GM18907 (cell line): ENCODE data around the gene TMEM114.
"Not testable (repeated sequence)": the region's sequence is repeated elsewhere in the genome, so short reads cannot be mapped to it uniquely, and the experiment has no call there.

ENCODE experiments used
- ATAC-seq: cut with Tn5 transposase; IDR thresholded peaks from one replicate; pipeline ENCODE4 v1.9.1; 2021; ENCODE audit warnings: mild to moderate bottlenecking, moderate library complexity; ENCODE audit not compliant: unreplicated experiment

TMEM114 gene

GRCh38 chr16:8576141-8577004 is 13.9 kb downstream of the TMEM114 start:
- no peak for ATAC-seq

- no peak for ATAC-seq
Measured at GRCh38 chr16:8575399-8575798, 14.9 kb downstream of the TMEM114 start.

- ATAC-seq = no peak
Measured at GRCh38 chr16:8572919-8573724, 17.2 kb downstream of the TMEM114 start.

- ATAC-seq = no peak
Measured at GRCh38 chr16:8572063-8572918, 18.0 kb downstream of the TMEM114 start.

DNA sequence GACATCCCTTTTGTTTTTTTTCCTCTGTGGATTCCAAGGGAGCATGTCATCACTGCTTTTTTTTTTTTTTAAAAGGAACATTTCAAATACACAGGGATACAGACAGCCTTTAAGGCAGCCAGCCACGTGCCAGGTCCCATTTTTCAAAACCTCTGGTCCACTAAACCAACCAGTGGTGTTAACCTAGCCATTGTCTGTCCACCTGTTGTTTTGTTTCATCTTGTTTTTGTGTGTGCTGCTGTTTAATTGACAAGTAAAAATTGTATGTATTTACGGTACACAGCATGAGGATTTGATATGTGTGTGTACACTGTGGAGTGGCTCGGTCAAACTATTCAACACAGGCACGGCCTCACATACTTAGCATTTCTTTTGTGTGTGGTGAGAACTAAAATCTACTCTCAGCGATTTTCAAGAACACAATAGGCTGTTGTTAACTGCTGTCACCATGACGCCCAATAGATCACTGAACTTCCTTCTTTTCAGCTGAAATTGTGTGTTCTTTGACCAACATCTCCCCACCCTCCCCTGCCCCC is 19.2 kb downstream of the TMEM114 start:
- ATAC-seq = no peak

DNA sequence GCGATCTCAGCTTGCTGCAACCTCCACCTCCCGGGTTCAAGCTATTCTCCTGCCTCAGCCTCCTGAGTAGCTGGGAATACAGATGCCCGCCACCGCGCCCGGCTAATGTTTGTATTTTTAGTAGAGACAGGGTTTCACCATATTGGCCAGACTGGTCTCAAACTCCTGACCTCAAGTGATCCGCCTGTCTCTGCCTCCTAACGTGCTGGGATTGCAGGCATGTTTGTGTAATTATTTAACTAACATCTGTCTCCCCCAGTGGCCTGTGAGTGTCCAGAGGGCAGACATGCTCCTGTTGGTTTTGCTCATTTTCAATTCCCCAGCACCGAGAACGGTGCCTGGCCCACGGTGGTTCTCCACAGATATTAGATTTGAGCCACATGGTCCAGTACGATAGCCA is 19.9 kb downstream of the TMEM114 start:
- not testable (repeated sequence) for ATAC-seq

- ATAC-seq = no peak
Measured at GRCh38 chr16:8569650-8570346, 20.5 kb downstream of the TMEM114 start.

- ATAC-seq = no peak
Measured at GRCh38 chr16:8568231-8568617, 22.1 kb downstream of the TMEM114 start.

- peak; percentile 92 for ATAC-seq
Measured at GRCh38 chr16:8567355-8568230, 22.7 kb downstream of the TMEM114 start.

- no peak for ATAC-seq
Measured at GRCh38 chr16:8565498-8565897, 24.8 kb downstream of the TMEM114 start.

DNA sequence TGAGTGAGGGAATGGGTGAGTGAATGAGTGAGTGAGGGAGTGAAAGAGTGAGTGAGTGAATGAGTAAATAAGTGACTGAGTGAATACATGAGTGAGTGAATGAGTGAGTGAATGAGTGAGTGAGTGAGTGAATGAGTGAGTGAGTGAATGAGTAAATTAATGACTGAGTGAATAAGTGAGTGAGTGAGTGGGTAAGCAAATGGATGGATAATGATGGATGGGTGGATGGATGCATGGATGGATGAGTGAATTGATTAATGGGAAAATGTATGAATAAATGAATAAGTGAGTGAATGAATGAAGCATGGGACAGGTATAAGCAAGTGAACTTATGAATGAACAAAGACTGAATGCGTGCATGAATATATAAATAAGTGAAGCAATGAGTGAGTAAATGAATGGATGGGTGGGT is 25.4 kb downstream of the TMEM114 start:
- ATAC-seq = no peak

DNA sequence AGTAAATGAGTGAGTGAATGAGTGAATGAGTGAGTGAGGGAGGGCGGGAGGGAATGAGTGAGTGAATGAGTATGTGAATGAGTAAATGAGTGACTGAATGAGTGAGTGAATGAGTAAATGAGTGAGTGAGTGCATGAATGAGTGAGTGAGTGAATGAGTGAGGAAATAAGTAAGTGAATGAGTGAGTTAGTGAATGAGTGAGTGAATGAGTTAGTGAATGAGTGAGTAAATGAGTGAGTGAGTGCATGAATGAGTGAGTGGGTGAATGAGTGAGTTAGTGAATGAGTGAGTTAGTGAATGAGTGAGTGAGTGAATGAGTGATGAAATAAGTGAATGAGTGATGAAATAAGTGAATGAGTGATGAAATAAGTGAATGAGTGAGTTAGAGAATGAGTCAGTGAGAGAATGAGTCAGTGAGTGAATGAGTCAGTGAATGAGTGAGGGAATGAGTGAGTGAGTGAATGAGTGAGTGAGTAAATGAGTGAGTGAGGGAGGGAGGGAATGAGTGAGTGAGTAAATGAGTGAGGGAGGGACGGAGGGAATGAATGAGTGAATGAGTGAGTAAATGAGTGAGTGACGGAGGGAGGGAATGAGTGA is 26.3 kb downstream of the TMEM114 start:
- not testable (repeated sequence) for ATAC-seq

DNA sequence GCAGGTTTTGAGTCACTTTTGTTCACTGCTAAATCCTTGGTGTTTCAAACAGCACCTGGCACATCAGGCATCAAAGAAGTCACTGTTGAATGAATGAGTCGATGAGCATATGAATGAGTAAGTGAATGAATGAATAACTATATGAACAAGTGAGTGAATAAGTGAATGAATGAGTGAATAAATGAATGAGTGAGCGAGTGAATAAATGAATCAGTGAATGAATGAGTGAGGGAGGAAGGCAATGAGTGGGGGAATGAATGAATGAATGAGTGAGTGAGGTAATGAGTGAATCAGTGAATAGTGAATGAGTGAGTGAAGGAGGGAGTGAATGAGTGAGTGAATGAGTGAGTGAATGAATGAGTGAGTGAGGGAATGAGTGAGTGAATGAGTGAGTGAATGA is 28.8 kb downstream of the TMEM114 start:
- no peak for ATAC-seq

- ATAC-seq = no peak
Measured at GRCh38 chr16:8555400-8555799, 34.9 kb downstream of the TMEM114 start.

- no peak for ATAC-seq
Measured at GRCh38 chr16:8554881-8555280, 35.4 kb downstream of the TMEM114 start.

DNA sequence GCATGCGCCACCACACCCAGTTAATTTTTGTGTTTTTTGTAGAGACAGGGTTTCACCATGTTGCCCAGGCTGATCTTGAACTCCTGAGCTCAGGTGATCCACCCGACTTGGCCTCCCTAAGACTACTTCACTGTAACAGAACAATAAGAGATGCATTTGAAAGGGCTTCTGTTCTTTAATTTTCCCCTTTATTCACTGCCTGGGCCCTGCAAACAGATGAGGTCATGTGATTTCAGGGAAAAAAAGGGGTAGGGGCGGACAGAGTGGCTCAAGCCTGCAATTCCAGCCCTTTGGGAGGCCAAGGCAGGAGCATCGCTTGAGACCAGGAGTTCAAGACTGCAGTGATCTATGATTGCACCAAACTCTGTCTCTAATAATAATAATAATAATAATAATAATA is 36.3 kb downstream of the TMEM114 start:
- no peak for ATAC-seq

DNA sequence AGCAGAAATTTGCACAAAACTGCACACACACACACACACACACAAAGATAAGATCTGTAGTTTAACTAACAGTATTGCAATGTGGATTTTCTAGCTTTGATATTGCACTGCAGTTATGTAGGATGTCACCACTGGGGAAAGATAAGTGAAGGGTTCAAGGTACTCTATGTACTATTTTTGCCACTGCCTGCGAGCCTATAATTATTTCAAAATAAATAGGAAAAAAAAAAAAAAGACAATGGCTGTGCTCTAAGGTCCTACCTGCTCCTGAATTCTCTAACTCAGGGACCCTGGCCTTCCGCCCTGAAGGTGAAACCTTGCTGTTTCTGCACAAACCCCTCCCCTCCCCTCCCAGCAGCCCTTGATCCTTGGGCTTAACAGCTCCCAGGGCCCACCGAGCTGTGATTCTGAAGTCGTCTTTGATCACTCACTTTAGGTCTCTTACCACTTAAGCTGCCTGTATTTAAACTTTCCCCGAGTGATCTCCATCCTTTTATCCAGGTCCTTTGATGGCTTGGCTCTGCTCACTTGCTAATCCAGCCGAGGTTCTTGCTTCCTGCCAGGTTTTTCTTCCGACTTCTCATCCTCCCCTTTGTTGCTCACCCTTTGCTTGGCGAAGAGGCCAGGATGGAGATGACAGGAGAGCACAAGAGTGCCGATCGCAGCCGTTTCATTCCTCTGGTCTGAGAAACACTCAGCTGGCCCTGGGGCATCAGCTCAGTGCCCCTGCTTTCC is 37.7 kb downstream of the TMEM114 start:
- ATAC-seq = no peak
